ENCODE results near the gene PNLIPRP3. TPM values are rescaled to one million over a fixed set of nuclear protein-coding genes. Genes with fewer than 3 reads are reported as not detected.

Gene PNLIPRP3
- total and polyA plus RNA-seq, 2 of the 4 experiments (the other 2 are of a cell fraction) = not detected

DNA sequence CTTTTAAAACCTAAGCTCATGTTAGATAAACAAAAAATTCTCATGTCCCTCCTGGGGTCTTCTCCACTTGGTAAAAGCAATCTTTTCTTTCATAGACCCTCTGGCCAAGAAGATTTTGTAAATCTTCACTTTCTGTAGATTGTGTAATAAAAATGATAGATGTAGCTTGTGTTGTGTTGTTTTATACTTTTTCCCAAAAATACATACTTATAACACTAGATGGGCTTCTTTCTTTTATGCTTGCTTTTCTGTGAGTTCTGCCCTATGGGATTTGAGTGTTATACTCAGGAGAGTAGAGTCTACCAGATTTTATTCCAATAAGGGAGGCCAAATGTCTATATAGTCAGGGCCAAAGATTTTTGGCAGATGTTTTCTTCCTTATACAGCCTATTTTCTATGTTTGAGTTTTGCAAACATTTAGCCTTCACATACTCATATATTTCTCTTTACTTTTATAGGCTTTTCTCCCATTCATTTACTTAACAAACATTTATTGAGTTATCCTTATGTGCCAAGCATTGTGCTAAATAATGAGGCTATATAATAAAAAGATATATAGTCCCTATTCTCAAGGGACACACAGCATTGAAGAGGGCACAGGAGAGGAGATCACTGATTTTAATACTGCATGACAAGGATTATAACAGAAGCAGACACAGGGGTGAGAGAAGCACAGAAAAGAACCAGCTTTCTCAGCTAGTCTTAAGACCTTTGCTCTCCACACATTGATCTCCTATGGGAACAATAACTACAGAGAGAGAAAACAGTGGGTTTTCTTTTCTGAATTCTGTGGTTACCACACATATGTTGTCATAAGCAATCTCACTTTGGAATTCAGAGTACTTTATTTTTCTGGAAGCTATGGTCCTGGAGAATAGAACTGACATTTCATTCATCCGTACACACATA is 60.1 kb downstream of the PNLIPRP3 start:
- Histone ChIP-seq H3K4me3 (ENCODE audit: insufficient read depth, low read depth, low read length) (no peak overlapping the region), H3K9me1 (ENCODE audit: insufficient read depth, low read length) (no peaks in the 10 kb centered on the region), H2BK120ac (ENCODE audit: low read depth, low read length) (no peak overlapping the region), H4K8ac (ENCODE audit: low read depth in 2 of 2, low read length in 2 of 2) (no peak overlapping the region), H4K5ac (ENCODE audit: low read depth, low read length) (no peak overlapping the region), H2BK15ac (ENCODE audit: low read depth, low read length) (no peak overlapping the region), H3K4ac (ENCODE audit: low read depth, low read length) (no peak overlapping the region), H3K14ac (replicated peaks; ENCODE audit: low read depth, low read length) (no peak overlapping the region), H3K27ac (ENCODE audit: insufficient read depth, low read length) (no peak overlapping the region), H3K36me3 (ENCODE audit: control insufficient read depth, insufficient read depth, low read length) (no peaks in the 10 kb centered on the region), H3K9ac (ENCODE audit: low read depth, low read length) (no peak overlapping the region), H2BK5ac (ENCODE audit: low read depth, low read length, poor library complexity, severe bottlenecking) (no peak overlapping the region), H3K23ac (ENCODE audit: low read depth, low read length) (no peak overlapping the region), H4K91ac (ENCODE audit: insufficient read depth, low read depth, low read length) (no peak overlapping the region), H2AFZ (replicated peaks; ENCODE audit: low read length, poor library complexity) (no peak overlapping the region), H2AK9ac (replicated peaks; ENCODE audit: low read depth, low read length, poor library complexity) (no peak overlapping the region), H3K4me2 (ENCODE audit: low read depth, low read length) (no peak overlapping the region), H3K9me3 (ENCODE audit: control insufficient read depth, insufficient read depth, low read length) (no peaks in the 10 kb centered on the region), H3K27me3 (ENCODE audit: control insufficient read depth, insufficient read depth, low read length) (no peaks in the 10 kb centered on the region), H3K18ac (ENCODE audit: low read depth, low read length) (no peak overlapping the region), H2BK20ac (ENCODE audit: low read depth, low read length) (no peak overlapping the region), H3K79me1 (ENCODE audit: low read depth in 1 of 2, low read length in 2 of 2) (no peaks in the 10 kb centered on the region), H3K4me1 (ENCODE audit: control insufficient read depth, insufficient read depth, low read length) (no peaks in the 10 kb centered on the region), H3K56ac (ENCODE audit: extremely low read depth, insufficient read depth, low read length) (no peak overlapping the region), H4K20me1 (ENCODE audit: insufficient read depth, low read length) (no peaks in the 10 kb centered on the region), H2AK5ac (ENCODE audit: low read depth, low read length) (no peak overlapping the region)
- ATAC-seq (ENCODE audit: low read depth) (no peak), DNase-seq (no peak)
- dilution Hi-C loops (cut with HindIII; ENCODE audit: low sequenced_read_pairs, unreplicated experiment) = no loop called here
- intact Hi-C loops (cut with micrococcal nuclease) = no loop called here
- no TSS peak for BruUV-seq (replicated peaks)
- WGBS, 2 experiments (ENCODE audit: extremely low coverage in 2 of 2, insufficient read length in 1 of 2) = no CpG with 5 or more reads among the region's 1 CpG
- ChIA-PET CTCF (no interaction called here), POLR2A (ENCODE audit: unreplicated experiment) (no interaction called here)
- TF ChIP-seq, protein P1, sequence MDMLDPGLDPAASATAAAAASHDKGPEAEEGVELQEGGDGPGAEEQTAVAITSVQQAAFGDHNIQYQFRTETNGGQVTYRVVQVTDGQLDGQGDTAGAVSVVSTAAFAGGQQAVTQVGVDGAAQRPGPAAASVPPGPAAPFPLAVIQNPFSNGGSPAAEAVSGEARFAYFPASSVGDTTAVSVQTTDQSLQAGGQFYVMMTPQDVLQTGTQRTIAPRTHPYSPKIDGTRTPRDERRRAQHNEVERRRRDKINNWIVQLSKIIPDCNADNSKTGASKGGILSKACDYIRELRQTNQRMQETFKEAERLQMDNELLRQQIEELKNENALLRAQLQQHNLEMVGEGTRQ (IDR thresholded peaks at IDR 0.05; ENCODE audit: low read depth, low read length) = no peak
- TF ChIP-seq, protein P2, sequence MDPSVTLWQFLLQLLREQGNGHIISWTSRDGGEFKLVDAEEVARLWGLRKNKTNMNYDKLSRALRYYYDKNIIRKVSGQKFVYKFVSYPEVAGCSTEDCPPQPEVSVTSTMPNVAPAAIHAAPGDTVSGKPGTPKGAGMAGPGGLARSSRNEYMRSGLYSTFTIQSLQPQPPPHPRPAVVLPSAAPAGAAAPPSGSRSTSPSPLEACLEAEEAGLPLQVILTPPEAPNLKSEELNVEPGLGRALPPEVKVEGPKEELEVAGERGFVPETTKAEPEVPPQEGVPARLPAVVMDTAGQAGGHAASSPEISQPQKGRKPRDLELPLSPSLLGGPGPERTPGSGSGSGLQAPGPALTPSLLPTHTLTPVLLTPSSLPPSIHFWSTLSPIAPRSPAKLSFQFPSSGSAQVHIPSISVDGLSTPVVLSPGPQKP (IDR thresholded peaks at IDR 0.05; ENCODE audit: borderline replicate concordance, low read depth, low read length) = no peak
- TF ChIP-seq CHD1 (IDR thresholded peaks at IDR 0.05; ENCODE audit: low read depth, low read length) (no peak), RAD21 (IDR thresholded peaks at IDR 0.05; ENCODE audit: low read length) (no peak), CEBPB (IDR thresholded peaks at IDR 0.05; ENCODE audit: low read depth, low read length) (no peak), RCOR1 (IDR thresholded peaks at IDR 0.05; ENCODE audit: insufficient replicate concordance, low read length) (no peak), POLR2A (IDR thresholded peaks at IDR 0.05; ENCODE audit: low read depth, low read length) (no peak), FOS (IDR thresholded peaks at IDR 0.05; ENCODE audit: low read depth, low read length) (no peak), SMC3 (IDR thresholded peaks at IDR 0.05; ENCODE audit: low read depth, low read length) (no peak), BHLHE40 (IDR thresholded peaks at IDR 0.05; ENCODE audit: low read depth, low read length) (no peak), MXI1 (IDR thresholded peaks at IDR 0.05; ENCODE audit: borderline replicate concordance, low read depth, low read length) (no peak)
- TF ChIP-seq, protein P3, sequence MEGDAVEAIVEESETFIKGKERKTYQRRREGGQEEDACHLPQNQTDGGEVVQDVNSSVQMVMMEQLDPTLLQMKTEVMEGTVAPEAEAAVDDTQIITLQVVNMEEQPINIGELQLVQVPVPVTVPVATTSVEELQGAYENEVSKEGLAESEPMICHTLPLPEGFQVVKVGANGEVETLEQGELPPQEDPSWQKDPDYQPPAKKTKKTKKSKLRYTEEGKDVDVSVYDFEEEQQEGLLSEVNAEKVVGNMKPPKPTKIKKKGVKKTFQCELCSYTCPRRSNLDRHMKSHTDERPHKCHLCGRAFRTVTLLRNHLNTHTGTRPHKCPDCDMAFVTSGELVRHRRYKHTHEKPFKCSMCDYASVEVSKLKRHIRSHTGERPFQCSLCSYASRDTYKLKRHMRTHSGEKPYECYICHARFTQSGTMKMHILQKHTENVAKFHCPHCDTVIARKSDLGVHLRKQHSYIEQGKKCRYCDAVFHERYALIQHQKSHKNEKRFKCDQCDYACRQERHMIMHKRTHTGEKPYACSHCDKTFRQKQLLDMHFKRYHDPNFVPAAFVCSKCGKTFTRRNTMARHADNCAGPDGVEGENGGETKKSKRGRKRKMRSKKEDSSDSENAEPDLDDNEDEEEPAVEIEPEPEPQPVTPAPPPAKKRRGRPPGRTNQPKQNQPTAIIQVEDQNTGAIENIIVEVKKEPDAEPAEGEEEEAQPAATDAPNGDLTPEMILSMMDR (conservative IDR thresholded peaks at IDR 0.05; ENCODE audit: low read depth, low read length) = no peak
- in situ Hi-C loops (cut with MboI; ENCODE audit: low sequenced_read_pairs) = no loop called here
